GM21825 (cell line): ENCODE measurements around the gene USPL1.
"Not testable (repeated sequence)": the region's sequence is repeated elsewhere in the genome, so short reads cannot be mapped to it uniquely, and the experiment has no call there.

Source experiments
- ATAC-seq: cut with Tn5 transposase; IDR thresholded peaks from one replicate; pipeline ENCODE4 v1.9.1; 2021; ENCODE audit warnings: mild to moderate bottlenecking, moderate library complexity; ENCODE audit not compliant: unreplicated experiment

The USPL1 gene

DNA sequence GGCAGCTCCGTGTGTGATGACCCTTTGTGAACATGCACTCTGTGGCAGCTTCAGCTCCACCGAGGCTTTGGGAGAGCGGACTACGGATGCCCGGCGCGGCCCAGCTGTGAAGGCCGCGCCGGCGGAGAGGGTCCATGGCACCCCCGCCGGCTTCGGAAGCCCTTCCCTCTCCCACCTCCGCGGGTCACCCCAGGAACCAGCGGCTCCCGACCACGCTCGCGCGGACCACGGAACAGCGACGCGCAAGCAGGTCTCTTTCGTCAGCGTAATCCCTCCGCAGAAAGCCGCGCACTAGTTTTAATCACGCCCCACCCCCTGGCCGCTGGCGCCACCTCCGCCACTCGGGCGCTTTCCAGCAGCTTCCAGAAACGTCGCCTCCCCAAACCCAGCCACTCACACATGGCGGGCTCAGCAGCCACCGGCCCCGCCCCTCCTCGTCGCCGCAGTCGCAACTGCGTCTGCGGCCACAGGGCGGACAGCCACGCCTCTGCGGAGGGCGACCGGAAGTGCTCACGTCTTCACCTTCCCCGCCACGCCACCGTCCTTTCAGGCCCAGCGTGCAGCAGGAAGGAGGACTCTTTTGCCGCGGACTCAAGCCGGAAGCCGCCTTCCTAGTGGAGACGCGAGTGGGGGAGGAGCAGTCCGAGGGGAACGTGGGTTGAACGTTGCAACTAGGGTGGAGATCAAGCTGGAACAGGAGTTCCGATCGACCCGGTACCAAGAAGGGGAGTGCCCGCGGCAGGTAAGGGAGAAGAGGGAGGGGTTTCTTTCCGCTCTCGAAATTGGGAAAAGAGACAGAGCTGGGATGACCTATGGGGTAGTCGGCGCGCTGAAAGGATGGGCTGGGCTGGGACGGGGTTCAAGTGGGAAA is at the start of gene USPL1:
TSS of gene USPL1 (plus strand) at position 606 of the 871 bp plus-strand sequence. CDS start 3,221 bp downstream, outside the sequence.
- peak; percentile 81 for ATAC-seq

GRCh38 chr13:30569901-30570576 is 47.7 kb upstream of the USPL1 start:
- ATAC-seq, result no peak

DNA sequence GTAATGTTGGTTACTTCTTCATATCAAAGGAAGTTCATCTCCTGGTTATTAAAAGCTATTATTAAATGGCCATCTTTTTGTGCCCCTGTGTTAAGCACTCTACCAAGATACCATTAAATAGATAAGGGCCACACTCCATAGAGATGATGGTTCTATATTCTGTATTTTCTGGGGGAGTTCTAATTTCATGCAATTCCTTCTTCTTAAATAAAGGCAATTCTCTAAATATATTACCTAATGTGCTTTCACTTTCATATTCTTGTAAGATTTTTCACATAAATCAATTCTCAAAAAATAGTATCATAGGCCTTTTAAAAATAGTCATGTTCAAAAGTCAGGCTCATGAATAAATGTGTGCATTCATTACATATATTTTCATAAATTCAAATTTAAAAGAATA is 47.0 kb upstream of the USPL1 start:
- ATAC-seq, result no peak

- peak; percentile 61 for ATAC-seq
Measured at GRCh38 chr13:30572859-30573275, 44.9 kb upstream of the USPL1 start.

GRCh38 chr13:30576528-30576927 is 41.2 kb upstream of the USPL1 start:
- ATAC-seq, result no peak

DNA sequence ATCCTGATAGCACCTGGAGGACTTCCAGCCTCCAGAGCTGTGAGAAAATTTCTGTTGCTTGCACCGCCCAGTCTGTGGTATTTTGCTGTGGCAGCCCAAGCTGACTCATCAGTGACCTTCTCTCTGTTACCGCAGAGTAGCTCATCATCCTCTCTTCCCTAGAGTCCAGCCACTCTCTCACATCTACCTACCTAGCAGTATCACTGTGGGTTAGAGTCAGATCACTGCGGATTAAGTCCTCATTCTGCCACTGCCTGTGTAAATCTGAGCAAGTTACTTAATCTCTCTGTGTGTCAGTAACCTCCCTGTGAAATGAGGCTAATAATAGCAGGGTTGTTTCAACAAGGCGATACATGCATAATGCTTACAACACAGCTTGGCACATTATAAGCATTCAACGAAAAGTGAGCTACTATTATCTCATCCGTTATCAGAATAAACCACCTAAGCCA is 40.3 kb upstream of the USPL1 start:
- ATAC-seq, result peak; percentile 64

GRCh38 chr13:30580852-30581502 is 36.7 kb upstream of the USPL1 start:
- ATAC-seq, result no peak

DNA sequence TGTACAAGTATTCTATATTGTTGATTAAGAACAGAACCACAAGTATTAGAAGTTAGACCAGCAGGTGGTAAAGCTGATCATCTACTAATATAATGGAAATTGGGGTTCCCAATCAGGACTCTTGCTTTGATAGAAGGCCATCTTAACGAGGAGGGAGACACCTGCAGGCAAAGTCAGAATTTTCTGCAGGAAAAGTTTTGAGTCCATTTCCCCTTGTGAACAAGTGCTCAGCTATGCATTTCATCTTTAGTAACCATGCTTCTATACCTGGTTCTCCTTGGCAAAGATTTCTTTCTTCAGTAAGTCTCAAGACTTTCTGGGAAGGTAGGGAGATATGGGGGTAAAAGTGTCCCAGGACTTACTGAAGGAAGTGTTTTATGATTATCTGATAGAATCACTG is 36.1 kb upstream of the USPL1 start:
- ATAC-seq, result no peak

DNA sequence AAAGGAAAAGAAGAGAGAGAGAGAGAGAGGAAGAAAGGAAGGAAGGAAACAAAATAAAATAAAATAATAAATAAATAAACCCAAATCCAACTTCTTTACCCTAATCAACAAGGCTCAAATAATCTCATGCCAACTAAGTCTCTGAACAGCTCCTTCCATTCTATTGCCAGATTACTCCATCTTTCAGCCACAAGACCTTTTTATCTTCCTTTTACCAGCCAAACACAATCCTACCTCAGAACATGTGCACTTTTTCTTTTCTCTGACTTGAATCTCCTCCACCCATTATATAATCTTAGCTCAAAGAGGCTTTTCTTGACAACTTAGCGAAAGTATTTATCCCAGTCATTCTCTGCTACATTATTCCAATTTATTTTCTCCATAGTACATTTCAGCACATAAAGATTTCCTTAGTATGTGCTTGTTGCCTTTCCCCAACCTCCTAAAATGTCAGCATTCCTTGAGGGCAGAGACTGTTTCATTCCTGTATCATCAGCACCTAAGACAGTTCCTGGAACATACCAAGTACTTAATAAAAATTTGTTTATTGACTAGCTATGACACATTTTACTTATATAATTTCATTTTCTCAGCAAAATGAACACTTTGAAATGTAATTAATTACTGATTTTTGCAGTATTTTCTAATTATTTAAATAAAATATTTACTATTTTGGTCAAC is 33.5 kb upstream of the USPL1 start:
- ATAC-seq, result no peak

DNA sequence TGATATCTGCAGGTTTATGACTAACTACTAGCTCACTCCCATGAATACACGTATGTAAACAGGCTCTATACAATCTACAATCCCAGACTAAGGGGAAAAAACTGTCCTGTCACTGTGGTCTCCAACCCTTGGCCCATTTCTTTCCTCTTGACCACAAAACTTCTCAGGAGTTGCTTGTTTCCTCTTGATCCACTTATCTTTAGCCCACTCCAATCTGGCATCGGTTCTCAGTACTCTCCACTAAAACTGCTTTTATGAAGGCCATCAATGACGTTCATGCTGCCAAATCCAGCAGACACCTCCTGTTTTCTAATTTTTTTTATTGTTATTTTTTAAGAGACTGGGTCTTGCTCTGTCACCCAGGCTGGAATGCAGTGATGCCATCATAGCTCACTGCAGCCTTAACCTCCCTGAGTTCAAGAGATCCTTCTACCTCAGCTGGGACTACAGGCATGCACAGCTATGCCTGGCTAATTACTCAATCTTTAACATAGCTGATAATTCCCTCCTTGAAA is 31.9 kb upstream of the USPL1 start:
- no peak for ATAC-seq

- no peak for ATAC-seq
Measured at GRCh38 chr13:30587231-30587630, 30.5 kb upstream of the USPL1 start.

GRCh38 chr13:30587739-30588138 is 30.0 kb upstream of the USPL1 start:
- ATAC-seq, result no peak

DNA sequence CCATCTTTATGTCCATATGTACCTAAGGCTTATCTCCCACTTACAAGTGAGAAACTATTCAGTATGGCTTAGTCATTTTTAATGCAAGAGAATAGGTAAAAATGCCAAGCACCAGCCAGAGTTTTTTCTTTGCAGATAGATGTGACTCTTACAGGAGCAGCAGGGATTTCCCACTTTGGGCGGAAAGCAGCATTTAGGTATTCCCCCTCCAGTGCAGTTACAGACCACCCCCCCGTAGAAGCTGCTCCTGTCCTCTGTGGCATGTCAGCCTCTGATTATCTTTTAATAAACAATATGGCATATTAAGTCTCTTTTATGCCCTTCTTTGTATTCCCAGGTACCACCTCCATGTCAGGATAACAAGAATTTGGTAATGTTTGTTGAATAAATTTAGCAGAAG is 24.7 kb upstream of the USPL1 start:
- ATAC-seq, result no peak

DNA sequence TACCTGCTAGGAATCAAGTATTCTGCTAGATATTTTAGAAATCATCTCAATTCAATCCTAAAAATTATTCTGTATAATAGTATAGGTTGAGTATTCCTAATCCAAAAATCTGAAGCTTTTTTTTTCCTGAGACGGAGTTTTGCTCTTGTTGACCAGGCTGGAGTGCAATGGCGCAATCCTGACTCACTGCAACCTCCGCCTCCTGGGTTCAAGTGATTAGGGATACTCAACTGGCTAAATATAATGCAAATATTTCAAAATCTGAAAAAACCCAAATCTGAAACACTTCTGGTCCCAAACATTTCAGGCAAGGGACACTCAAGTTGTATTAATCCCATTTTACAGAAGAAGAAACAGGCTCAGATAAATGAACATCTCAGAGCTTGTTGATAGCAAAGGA is 17.2 kb upstream of the USPL1 start:
- ATAC-seq, result no peak

- no peak for ATAC-seq
Measured at GRCh38 chr13:30601836-30602235, 15.9 kb upstream of the USPL1 start.

- ATAC-seq, result no peak
Measured at GRCh38 chr13:30605052-30605451, 12.7 kb upstream of the USPL1 start.

- not testable (repeated sequence) for ATAC-seq
Measured at GRCh38 chr13:30607186-30607585, 10.5 kb upstream of the USPL1 start.

DNA sequence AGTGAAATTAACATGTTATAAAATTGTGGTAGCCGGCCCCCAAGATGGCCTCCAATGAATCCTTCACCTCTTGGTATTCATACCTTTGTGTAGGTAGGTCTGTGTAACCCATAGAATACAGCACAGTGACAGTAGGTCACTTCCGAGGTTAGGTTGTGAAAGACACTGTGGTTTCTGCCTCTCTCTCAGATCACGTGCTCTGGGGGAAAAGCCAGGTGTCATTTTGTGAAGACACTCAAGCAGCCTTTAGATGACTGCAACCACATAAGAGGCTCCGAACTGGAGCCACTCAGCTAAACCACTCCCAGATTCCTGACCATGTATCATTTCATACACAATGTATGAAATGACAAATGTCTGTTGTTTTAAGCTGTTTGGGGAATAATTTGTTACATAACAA is 9.8 kb upstream of the USPL1 start:
- ATAC-seq, result peak; percentile 93

DNA sequence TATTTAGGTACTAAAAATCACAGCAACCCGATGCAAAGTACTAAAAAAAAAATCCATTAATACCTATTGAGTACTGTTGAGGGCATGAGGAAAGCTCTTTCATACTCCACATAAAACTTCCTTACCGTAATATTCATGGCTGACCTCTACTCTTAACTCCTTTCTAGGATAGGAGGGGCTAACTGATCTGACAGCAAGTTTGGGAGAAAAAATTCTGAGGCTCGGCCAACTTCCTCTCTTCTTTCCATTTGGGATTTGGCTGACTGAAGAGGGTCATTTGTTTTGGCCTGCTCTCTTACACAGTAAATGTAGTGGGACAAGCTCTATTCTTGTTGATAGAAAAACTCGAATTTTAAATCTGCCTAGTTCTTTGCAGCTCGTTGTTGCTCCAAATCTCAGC is 9.4 kb upstream of the USPL1 start:
- no peak for ATAC-seq

GRCh38 chr13:30610311-30610710 is 7.4 kb upstream of the USPL1 start:
- no peak for ATAC-seq

DNA sequence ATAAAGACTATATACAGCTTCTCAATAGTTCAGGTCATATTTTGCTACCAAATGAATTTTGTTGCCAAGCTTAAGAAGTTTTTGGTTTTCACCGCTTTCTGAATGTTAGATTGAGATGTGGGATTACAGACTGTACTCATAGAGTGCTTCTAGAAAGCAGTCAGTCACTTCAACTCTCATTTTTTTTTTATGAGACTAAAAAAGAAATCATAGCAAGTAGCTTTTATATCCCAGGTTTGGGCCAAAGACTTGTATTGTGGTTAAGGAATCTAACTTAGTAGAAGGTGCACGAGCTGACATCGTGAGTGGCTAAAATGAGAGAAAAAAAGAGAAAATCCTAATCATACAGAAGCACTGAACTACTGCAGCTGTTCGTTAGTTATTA is 2.2 kb upstream of the USPL1 start:
- no peak for ATAC-seq
